ENCODE results near the gene RFX6.
"Not testable (repeated sequence)": the region's sequence is repeated elsewhere in the genome, so short reads cannot be mapped to it uniquely, and the experiment has no call there.

The RFX6 gene, protein sequence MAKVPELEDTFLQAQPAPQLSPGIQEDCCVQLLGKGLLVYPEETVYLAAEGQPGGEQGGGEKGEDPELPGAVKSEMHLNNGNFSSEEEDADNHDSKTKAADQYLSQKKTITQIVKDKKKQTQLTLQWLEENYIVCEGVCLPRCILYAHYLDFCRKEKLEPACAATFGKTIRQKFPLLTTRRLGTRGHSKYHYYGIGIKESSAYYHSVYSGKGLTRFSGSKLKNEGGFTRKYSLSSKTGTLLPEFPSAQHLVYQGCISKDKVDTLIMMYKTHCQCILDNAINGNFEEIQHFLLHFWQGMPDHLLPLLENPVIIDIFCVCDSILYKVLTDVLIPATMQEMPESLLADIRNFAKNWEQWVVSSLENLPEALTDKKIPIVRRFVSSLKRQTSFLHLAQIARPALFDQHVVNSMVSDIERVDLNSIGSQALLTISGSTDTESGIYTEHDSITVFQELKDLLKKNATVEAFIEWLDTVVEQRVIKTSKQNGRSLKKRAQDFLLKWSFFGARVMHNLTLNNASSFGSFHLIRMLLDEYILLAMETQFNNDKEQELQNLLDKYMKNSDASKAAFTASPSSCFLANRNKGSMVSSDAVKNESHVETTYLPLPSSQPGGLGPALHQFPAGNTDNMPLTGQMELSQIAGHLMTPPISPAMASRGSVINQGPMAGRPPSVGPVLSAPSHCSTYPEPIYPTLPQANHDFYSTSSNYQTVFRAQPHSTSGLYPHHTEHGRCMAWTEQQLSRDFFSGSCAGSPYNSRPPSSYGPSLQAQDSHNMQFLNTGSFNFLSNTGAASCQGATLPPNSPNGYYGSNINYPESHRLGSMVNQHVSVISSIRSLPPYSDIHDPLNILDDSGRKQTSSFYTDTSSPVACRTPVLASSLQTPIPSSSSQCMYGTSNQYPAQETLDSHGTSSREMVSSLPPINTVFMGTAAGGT

DNA sequence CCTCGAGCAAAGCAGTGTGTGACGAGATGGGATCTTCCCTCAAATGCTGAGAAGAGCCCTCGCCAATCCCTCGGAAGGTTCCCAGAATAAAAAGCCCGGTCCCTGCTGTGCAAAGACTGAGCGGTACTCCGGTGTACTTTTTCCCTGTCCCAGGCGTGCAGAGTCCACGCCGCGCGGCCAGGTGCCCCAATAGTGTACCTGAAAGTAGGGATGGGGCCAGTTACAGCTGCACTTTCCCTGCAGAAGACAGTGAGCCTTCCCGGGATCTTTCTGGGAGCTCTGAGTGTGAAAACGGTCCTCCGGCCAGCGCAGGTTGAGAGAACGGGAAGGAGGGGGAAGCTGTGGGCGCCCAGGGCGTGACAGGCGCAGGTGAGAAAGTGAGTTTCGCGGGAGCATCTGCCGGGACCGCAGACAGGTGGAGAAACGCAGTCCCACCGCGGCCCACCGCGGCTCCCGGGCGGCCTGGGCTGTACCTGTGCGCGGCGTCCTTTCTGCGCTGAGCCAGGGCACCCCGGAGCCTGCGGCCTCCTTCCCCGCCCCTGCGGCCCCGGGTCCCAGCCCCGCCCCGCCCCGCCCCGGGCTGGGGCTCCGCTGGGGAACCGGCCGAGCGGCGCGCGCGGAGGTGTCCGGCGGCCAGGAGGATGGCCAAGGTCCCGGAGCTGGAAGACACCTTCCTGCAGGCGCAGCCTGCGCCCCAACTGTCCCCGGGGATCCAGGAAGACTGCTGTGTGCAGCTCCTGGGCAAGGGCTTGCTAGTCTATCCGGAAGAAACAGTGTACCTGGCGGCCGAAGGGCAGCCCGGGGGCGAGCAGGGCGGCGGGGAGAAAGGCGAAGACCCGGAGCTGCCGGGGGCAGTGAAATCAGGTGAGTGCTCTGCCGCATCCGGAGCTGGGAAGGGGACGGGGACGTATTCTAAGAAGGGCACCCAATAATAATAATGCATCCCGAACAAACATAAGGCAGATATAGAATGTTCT is at the start of gene RFX6:
Gene RFX6, plus strand, starts transcription at position 608 of the 977 bp plus-strand sequence. Its CDS starts 34 bp downstream, at position 642.
- DNase-seq (ENCODE audit: low spot score) = peak; percentile 33
- TF ChIP-seq, protein P1, sequence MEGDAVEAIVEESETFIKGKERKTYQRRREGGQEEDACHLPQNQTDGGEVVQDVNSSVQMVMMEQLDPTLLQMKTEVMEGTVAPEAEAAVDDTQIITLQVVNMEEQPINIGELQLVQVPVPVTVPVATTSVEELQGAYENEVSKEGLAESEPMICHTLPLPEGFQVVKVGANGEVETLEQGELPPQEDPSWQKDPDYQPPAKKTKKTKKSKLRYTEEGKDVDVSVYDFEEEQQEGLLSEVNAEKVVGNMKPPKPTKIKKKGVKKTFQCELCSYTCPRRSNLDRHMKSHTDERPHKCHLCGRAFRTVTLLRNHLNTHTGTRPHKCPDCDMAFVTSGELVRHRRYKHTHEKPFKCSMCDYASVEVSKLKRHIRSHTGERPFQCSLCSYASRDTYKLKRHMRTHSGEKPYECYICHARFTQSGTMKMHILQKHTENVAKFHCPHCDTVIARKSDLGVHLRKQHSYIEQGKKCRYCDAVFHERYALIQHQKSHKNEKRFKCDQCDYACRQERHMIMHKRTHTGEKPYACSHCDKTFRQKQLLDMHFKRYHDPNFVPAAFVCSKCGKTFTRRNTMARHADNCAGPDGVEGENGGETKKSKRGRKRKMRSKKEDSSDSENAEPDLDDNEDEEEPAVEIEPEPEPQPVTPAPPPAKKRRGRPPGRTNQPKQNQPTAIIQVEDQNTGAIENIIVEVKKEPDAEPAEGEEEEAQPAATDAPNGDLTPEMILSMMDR (IDR thresholded peaks at IDR 0.05; ENCODE audit: extremely low read depth, missing control alignments) = no peak

GRCh38 chr6:116827561-116828240 is 49.3 kb upstream of the RFX6 start:
- TF ChIP-seq, protein P1 (IDR thresholded peaks at IDR 0.05; ENCODE audit: extremely low read depth, missing control alignments) = no peak
- no peak for DNase-seq (ENCODE audit: low spot score)

DNA sequence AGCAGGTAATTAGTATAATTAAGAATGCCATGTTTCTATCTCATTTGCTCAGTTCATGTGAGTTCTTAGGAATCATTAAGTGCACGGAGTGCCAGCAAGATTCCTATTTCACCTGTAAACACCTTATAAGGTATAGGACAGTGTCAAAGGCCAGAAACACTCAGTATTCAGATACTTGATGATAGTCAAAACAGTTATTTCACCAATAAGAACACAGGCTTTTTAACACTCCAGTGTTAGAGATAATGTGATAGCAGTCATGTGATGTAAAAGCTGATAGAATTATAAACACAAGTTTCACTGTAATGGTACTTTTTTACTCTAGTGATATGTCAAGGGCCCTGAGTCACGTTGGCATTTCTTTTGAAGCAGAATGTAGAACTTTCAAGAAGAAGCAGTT is 48.1 kb upstream of the RFX6 start, which contains the start of gene GPRC6A:
Gene GPRC6A, minus strand, starts transcription at position 101 of the 400 bp plus-strand sequence. Its CDS starts 70 bp downstream, at position 31.
- TF ChIP-seq, protein P1 (IDR thresholded peaks at IDR 0.05; ENCODE audit: extremely low read depth, missing control alignments) = no peak
- DNase-seq (ENCODE audit: low spot score) = no peak

DNA sequence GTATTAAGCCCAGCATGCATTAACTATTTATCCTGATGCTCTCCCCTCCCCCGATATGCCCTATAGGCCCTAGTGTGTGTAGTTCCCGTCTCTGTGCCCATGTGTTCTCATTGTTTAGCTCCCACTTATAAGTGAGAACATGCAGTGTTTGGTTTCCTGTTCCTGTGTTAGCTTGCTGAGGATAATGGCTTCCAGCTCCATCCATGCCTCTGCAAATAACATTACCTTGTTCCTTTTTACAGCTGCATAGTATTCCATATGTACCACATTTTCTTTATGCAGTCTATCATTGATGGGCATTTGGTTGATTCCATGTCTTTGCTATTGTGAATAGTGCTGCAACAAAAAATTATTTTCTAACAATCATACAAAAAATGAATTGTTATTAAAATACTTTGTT is 42.5 kb upstream of the RFX6 start:
- not testable (repeated sequence) for DNase-seq (ENCODE audit: low spot score)

DNA sequence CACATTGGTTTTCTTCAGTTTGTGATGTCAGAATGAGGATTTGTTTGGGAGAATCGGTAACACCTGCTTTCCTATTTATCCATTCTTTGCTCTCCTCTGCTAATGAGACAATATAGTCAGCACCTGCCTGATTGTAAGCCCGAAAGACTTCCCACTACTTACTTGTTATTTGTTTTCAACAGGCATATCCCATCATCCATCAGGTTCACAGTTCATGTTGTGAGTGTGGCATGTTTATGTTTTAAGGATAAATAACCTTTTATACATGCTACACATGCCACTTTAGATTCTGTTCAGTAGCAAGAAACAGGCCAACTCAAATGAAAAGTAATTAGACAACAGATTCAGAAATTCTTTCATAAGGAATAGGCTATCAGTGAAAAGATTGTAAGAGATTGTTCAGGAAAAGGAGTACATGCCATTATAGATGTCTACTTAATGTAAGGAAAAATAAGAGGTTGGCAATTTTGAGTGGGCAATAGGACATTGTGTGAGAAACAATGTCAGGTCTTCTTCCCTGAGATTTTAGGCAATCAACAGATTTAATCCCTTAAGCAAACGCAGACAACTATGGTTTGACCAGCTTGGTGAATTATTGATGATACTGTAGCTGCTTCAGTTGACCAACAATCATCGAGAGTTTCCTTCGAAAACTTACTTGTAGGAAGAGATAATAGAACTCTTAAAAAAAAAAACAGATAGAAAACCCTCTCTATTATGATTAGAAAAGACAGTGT is 40.3 kb upstream of the RFX6 start:
- TF ChIP-seq, protein P1 (IDR thresholded peaks at IDR 0.05; ENCODE audit: extremely low read depth, missing control alignments) = no peak
- DNase-seq (ENCODE audit: low spot score) = no peak

- TF ChIP-seq, protein P1 (IDR thresholded peaks at IDR 0.05; ENCODE audit: extremely low read depth, missing control alignments) = no peak
- DNase-seq (ENCODE audit: low spot score) = no peak
Observed at GRCh38 chr6:116840091-116840490, 37.0 kb upstream of the RFX6 start.
